SHP77 (cell line): Measurements from ENCODE around the gene MOB2.

Experiments
- DNase-seq, 2 experiments: peaks; one replicate each; lab custom pipeline; 2025; lab: John Stamatoyannopoulos, UW

The MOB2 gene

DNA sequence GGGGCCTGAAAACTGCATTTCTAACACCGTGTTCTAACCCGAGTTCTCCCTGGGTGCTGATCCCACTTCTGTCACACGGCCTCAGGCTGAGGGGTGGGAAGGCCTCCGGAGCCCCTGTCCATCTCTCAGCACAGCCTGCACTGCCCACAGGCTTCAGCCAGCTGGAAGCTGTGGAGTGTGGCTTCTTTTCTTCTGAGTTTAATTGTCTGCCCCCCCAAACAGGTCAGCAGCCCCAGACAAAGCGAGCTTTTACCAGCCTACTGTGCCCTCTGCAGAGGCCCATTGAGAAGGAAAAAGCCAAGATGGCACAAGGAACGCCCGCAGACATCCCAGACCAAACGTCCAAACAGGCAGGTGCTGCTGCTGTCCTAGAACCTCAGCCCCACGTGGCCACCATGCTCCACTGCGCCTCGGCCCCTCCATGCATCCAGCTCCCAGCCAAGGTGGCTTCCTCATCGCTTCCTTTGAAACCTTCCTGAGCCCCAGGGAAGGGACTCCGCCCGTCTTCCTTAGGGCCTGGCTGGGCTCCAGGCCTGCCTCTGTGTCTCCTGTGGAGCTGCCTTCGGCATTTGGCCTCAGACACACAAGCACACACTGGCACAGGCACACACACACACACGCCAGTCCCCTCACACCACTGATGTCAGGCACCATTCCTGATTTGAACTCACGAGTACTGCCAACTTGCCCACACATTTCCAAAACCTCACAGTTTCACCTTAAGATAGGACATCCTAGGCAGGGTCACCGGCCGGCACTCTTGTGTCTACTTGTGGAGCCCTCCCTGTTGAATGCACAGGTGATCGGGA is 1.7 kb downstream of the MOB2 start:
- DNase-seq, result no peak

- no peak for DNase-seq
Measured at GRCh38 chr11:1484061-1484671, 2.4 kb downstream of the MOB2 start.

- DNase-seq, result no peak
Measured at GRCh38 chr11:1483445-1483961, 3.1 kb downstream of the MOB2 start.

DNA sequence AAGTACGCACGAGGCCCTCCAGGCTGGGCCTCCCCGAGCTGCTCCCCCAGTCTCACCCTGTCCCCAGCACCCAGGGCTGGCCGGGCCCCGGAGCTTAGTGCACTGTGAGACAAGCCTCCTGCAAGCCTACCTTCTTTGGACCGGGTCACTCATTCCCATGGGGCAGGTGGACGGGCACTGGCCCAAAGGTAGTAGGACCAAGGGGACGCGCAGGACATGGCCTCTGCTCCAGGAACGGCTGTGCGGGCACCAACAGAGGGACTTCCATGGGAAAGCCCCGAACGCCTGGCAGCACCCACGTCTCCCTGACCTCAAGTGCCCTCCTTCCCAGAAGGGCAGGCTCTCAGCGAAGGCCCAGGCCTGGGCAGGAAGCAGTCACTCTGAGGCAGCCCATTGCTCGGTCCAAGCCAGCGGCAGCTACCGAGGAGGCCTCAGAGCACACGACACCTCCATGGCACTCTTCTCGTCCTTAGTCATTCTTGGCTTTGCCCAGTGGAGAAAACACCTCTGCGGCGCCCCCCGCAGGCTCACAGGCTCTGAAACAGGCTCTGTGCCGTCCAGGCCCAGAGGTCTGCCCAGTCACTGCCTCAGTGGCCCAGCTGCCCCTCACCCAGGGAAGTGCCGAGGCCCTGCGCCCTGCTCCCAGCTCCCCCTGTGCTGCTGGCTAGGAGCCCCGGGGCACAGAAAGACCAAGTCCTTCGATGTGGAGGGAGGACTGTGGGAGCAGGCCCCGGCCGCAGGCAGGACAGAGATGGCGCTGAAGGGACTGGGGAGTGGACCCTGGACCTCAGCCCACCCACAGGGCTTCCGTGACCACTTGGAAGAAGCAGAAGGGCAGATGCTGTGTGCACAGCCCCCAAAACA is 3.8 kb downstream of the MOB2 start:
- DNase-seq, result no peak

- no peak for DNase-seq
Measured at GRCh38 chr11:1481861-1482441, 4.6 kb downstream of the MOB2 start.

DNA sequence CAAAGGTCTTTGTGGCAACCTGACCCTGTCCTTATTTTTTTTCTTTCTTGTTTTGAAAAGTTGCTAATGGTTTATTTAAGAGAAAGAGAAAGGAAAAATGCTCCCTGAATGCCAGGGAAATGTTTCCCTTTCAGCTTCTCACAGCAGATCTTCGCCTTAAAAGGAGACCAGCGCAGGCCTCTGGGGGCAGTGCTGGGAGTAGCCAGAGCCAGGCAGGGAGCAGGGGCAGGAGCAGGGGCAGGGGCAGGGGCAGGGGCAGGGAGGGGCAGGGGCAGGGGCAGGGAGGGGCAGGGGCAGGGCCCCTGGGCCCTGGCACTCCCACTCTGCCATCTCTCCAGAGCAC is 5.1 kb downstream of the MOB2 start:
- no peak for DNase-seq

DNA sequence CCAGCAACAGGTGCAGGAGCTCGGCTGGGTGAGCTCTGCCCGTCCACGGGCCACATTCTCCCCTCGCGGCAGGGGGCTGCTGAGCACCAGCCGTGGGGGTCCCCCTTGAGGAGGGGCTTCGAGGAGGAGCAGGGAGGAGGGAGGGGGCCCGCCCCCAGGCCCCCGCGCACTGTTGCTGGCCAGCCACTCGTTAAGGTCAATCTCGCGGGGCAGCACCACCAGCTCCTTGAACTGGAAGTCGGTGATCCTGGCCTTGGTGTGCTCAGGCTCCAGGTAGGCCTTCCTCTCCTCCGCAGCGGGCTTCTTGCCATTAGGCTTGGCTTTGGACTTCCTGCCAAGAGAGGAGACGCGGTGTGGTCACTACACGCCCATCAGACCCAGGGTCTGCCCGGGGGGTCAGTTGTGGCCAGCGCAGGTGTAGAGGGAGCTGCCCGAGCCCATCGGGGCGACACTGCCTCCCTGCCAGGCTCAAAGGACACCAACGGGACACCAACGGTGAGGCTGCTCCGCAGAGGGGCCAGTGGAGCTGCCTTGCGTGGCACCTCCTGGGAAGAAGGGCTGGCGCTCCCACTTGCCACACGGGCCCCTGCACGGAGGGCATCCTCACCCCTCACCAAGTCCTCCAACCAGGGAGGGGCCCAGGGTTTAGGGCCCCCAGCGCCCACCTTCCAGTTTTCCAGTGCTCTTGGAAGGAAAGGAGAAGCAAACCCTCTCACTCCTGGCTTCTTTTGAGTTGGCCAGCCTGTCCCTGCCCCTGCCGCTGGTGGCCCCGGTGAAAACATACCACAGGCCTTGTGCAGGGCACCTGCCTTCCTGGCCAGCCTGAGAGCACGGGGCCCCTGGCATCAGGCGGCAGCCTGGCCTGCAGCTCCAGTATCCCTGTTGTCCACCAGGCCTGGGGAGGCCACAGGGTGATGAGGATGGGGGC is 5.8 kb downstream of the MOB2 start:
- no peak for DNase-seq

DNA sequence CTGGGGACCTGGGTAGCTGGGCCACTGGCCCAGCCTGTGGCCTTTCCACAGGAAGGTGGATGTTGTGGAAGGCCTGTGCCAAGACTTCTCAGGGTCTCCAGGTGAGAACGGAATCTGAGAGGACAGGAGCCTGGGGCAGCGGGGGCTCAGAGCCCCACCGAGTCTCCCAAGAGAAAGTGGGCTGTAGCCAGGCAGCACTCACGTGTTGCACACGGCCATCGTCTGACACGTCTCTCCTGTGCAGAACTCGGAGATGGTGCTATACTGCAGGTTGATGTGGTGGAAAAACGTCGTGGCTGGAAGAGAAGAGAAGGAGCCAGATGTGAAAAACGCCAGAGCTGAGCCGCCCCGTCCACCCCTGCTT is 6.4 kb downstream of the MOB2 start:
- no peak for DNase-seq

DNA sequence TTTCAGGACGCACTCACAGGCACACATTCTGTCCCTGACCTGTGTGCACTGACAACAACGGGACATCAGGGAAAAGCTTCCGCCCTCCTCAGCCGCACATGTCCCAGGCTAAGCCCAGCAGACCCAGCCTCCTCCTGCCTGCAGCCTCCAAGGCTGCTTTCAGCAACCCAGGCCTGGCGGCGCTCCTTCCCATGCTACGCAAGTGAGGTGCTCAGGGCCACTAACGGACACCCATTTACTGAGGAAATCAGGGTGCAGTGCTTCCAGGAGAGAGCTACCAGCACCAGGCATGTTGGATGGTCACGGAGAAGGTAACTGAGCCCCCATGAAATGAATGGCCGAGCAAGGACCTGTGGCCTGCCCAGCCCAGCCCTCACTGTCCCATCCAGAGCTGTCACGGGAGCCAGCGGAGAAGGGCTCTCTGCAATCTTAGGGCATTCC is 6.9 kb downstream of the MOB2 start:
- DNase-seq, result no peak

- no peak for DNase-seq
Measured at GRCh38 chr11:1479006-1479677, 7.4 kb downstream of the MOB2 start.

GRCh38 chr11:1478544-1478943 is 8.0 kb downstream of the MOB2 start:
- DNase-seq, result no peak

DNA sequence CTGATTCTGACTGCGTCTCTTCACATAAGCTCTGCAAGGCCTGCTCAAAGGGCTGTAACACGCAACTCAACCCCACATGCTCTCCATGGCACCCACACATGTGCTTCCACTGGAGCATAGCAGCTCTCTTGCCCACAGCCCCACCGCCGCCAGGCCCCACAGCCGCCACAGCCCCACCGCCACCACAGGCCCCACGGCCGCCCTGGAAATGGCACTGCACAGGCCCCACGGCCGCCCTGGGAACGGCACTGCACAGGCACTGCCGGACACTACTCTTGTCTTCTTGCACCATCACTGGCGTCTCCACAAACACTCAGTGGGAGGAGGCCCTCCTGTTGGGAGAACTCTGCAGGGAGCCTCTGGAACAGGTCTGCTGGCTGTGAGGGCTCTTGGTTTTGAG is 8.6 kb downstream of the MOB2 start:
- DNase-seq, result no peak

DNA sequence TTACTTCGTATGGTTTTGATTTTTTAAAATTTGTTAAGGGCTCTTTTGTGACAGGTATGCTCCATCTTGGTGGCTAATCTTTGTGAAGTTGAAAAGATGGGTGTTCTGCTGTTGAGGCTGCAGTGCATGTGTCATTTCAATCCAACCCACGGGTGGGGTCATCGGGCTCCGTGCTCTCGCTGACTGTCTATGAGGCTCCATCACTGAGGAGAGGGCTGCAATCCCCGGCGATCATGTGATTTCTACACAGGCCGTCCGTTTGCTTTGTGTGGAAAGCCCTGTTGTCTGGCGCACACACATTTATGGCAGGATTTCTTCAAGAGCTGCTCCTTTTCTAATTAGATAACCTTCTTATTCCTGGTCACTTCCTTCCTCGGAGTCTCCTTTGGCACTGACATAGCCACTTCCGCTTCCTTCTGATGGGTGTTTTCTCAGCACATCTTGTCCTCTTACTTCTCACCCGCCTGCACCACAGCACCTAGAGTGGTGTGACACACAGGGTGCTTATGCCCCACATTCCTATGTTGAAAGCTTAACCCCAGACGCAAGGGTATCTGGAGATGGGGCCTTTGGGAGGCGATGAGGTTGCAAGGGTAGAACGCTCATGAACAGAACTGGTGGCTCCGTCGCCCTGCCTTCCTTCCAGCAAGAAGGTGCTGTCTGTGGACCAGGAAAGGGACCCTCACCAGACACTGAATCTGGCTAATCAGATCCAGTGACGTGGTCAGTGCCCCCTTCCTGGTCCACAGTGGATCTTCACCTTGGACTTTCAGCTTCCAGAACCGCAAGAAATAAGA is 9.4 kb downstream of the MOB2 start:
- DNase-seq, result no peak

- no peak for DNase-seq
Measured at GRCh38 chr11:1475841-1476240, 10.7 kb downstream of the MOB2 start.

DNA sequence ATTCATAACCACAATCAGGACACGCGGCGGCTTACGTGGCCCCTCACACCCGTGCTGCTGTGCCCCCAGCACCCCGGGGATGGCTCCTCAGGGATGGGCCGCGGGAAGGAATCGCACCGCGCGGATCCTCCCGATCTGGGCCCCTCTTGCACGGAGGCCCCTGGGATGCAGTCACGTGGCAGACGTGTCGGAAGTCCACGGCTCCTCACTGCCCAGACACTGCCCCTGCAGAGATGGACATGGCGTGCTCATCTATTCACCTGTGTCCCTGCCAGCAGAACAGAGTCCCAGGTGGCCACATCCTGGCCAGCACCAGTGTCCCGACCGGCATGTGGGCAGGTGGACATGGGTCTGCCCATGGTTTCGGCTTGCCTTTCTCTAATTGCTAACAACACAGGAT is 12.8 kb downstream of the MOB2 start:
- no peak for DNase-seq

DNA sequence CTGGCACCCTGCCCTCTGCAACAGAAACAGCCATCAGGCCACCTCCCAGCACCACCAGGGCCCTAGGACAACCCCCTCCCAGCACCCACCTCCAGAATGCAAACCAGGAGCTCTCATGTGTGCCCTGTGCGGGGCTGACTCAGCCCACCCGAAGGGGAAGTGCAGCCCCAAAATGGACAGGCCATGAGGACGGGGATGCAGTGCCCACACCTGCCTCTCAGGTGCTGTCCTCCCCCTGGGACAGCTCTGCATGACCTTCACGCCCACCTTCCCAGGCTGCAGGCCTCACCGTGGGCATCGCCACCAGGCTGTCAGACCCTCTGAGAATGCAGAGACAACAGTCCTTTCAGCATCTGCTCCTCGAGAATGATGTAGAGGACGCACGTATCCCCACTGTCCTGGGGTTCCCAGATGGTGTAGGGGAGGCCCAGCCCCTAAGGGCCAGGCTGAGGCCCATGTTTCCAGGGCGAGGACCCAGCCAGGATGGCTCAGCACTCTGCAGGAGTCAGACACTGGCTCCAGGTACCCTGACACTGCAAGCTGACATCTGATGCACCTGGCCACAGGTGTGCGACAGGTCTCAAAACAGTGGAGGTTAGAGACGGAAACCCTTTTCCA is 13.5 kb downstream of the MOB2 start:
- no peak for DNase-seq

DNA sequence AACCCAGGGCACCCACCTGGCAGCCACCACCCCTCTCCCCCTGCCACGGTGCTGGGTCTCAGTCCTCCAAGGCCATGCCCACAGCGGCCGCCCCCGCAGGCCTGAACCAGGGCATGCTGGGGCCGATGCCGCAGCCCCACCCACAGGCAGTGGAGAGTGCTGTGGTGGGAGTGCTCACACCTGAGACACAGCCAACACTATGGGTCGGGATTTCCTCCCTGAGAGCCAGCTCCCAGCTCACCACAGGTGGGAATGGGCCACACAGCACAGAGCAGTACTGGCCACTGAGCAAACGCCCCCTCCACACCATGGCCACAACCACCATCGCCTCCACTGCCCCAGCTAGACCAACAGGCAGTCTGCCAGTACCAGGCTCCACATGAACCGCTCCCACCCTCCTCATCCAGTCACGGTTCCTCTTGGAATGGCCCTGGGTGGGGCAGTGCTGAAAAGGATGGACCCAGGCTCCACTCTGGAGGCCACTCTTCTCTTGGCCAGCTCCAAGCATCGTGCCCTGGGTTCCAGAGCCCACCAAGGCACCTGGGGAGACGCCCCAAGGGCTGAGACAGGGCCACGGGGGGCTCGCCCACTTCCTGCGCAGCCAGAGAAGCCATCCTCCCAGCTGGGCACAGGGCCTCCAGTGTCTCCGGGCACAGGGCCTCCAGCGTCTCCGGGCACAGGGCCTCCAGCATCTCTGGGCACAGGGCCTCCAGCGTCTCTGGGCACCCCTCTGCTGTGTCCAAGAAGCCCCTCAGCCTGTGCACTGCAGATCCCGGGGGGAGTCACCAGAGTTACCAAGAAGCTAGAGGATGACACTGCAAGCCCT is 14.2 kb downstream of the MOB2 start:
- DNase-seq, result no peak

- no peak for DNase-seq
Measured at GRCh38 chr11:1471736-1472135, 14.8 kb downstream of the MOB2 start.
